Measurements from ENCODE around the gene AMT. TPM values are rescaled to one million over a fixed set of nuclear protein-coding genes. Genes with fewer than 3 reads are reported as not detected.

The AMT gene
- total and polyA plus RNA-seq, 2 of the 13 experiments (the other 11 are each of a cell fraction or from before 2014, with no cell fraction given): 35.3 to 59.0 TPM

- TF ChIP-seq, protein P1, sequence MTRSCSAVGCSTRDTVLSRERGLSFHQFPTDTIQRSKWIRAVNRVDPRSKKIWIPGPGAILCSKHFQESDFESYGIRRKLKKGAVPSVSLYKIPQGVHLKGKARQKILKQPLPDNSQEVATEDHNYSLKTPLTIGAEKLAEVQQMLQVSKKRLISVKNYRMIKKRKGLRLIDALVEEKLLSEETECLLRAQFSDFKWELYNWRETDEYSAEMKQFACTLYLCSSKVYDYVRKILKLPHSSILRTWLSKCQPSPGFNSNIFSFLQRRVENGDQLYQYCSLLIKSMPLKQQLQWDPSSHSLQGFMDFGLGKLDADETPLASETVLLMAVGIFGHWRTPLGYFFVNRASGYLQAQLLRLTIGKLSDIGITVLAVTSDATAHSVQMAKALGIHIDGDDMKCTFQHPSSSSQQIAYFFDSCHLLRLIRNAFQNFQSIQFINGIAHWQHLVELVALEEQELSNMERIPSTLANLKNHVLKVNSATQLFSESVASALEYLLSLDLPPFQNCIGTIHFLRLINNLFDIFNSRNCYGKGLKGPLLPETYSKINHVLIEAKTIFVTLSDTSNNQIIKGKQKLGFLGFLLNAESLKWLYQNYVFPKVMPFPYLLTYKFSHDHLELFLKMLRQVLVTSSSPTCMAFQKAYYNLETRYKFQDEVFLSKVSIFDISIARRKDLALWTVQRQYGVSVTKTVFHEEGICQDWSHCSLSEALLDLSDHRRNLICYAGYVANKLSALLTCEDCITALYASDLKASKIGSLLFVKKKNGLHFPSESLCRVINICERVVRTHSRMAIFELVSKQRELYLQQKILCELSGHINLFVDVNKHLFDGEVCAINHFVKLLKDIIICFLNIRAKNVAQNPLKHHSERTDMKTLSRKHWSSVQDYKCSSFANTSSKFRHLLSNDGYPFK (CRISPR knock-in tag; IDR thresholded peaks at IDR 0.05; ENCODE audit: borderline replicate concordance): no peak; the same call in 1 of the 2 replicates
- TF ChIP-seq ZNF75D (CRISPR knock-in tag; IDR thresholded peaks at IDR 0.05; ENCODE audit: borderline replicate concordance): no peak
- 0 out of 2 replicates have a peak, but pooled peaks have one; percentile 17 for TF ChIP-seq KDM3A (CRISPR knock-in tag; IDR thresholded peaks at IDR 0.05; ENCODE audit: low read depth)
- no peak for TF ChIP-seq NONO (IDR thresholded peaks at IDR 0.05)
- peak; percentile 69 for TF ChIP-seq NONO (CRISPR knock-in tag; conservative IDR thresholded peaks at IDR 0.05)
- 0 out of 2 replicates have a peak, but pooled peaks have one; percentile 58 for TF ChIP-seq ZNF772 (CRISPR knock-in tag; IDR thresholded peaks at IDR 0.05)
- TF ChIP-seq, protein P2, sequence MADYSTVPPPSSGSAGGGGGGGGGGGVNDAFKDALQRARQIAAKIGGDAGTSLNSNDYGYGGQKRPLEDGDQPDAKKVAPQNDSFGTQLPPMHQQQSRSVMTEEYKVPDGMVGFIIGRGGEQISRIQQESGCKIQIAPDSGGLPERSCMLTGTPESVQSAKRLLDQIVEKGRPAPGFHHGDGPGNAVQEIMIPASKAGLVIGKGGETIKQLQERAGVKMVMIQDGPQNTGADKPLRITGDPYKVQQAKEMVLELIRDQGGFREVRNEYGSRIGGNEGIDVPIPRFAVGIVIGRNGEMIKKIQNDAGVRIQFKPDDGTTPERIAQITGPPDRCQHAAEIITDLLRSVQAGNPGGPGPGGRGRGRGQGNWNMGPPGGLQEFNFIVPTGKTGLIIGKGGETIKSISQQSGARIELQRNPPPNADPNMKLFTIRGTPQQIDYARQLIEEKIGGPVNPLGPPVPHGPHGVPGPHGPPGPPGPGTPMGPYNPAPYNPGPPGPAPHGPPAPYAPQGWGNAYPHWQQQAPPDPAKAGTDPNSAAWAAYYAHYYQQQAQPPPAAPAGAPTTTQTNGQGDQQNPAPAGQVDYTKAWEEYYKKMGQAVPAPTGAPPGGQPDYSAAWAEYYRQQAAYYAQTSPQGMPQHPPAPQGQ (CRISPR knock-in tag; IDR thresholded peaks at IDR 0.05; ENCODE audit: borderline replicate concordance): no peak
- TF ChIP-seq ZNF121 (CRISPR knock-in tag; IDR thresholded peaks at IDR 0.05): no peak
- peak; percentile 74 for TF ChIP-seq RBFOX2 (IDR thresholded peaks at IDR 0.05; ENCODE audit: low read depth, low read length)
- TF ChIP-seq NAIF1 (CRISPR knock-in tag; IDR thresholded peaks at IDR 0.05; ENCODE audit: borderline replicate concordance): no peak
- TF ChIP-seq ZNF343 (CRISPR knock-in tag; IDR thresholded peaks at IDR 0.05): no peak; the same call in 1 of the 2 replicates
- peak; percentile 92; the same call in 1 of the 2 replicates for TF ChIP-seq RXRA (CRISPR knock-in tag; IDR thresholded peaks at IDR 0.05)
- TF ChIP-seq, protein P3, sequence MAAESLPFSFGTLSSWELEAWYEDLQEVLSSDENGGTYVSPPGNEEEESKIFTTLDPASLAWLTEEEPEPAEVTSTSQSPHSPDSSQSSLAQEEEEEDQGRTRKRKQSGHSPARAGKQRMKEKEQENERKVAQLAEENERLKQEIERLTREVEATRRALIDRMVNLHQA (CRISPR knock-in tag; IDR thresholded peaks at IDR 0.05): no peak
- 0 out of 2 replicates have a peak, but pooled peaks have one; percentile 62 for TF ChIP-seq ZBTB4 (CRISPR knock-in tag; IDR thresholded peaks at IDR 0.05; ENCODE audit: borderline replicate concordance)
- TF ChIP-seq ZNF670 (CRISPR knock-in tag; IDR thresholded peaks at IDR 0.05; ENCODE audit: borderline replicate concordance): no peak
- TF ChIP-seq SMAD3 (CRISPR knock-in tag; IDR thresholded peaks at IDR 0.05): no peak
- no peak for TF ChIP-seq MBD4 (IDR thresholded peaks at IDR 0.05; ENCODE audit: borderline replicate concordance, low read length)
- peak; percentile 65 for TF ChIP-seq MYC (CRISPR knock-in tag; IDR thresholded peaks at IDR 0.05; ENCODE audit: borderline replicate concordance)
- no peak for TF ChIP-seq SIN3B (IDR thresholded peaks at IDR 0.05; ENCODE audit: low read length)
- no peak for TF ChIP-seq PTBP1 (IDR thresholded peaks at IDR 0.05; ENCODE audit: low read depth, low read length, poor library complexity, severe bottlenecking)
- peak; percentile 60; the same call in 1 of the 2 replicates for TF ChIP-seq ATF7-NPFF (CRISPR knock-in tag; IDR thresholded peaks at IDR 0.05; ENCODE audit: low read depth)
These were observed at the start of gene AMT (continued) for GRCh38 chr3:49422379-49423248.

Data from HepG2 (cell line).